Kidney (tissue), 14 donors: ENCODE results near the gene CTNND2. TPM values are rescaled to one million over a fixed set of nuclear protein-coding genes. Genes with fewer than 3 reads are reported as not detected.

ENCODE experiments used
- DNase-seq, 5 donors: peaks; one replicate each; pipeline ENCODE4 v3.0.0-alpha.2; 2013 to 2020
- FAIRE-seq: peaks from 2 replicates; lab custom pipeline; 2012; peaks lifted over from hg19 to GRCh38; lab: Jason Lieb, UNC
- H3K27ac ChIP-seq, 2 donors: one replicate each; pipeline ENCODE4 v1.7.0; 2013; ENCODE audit warnings: low read depth in 2 of 2, low read length in 2 of 2, inconsistent platforms in 1 of 2
- H3K27me3 ChIP-seq: one replicate; pipeline ENCODE4 v1.7.1; 2013; ENCODE audit warnings: low read length, inconsistent platforms; ENCODE audit not compliant: control insufficient read depth, insufficient read depth
- H3K36me3 ChIP-seq, 3 donors: one replicate each; pipeline versions ENCODE4 v1.7.0 to v1.7.1; 2013; ENCODE audit warnings: low read length in 3 of 3, control low read depth in 1 of 3, inconsistent platforms in 1 of 3; ENCODE audit not compliant: insufficient read depth in 3 of 3, control insufficient read depth in 2 of 3
- H3K4me1 ChIP-seq, 3 donors: one replicate each; pipeline versions ENCODE4 v1.7.0 to v1.7.1; 2013; ENCODE audit warnings: low read length in 3 of 3, inconsistent platforms in 1 of 3, low read depth in 1 of 3; ENCODE audit not compliant: control insufficient read depth in 2 of 3, insufficient read depth in 2 of 3
- H3K4me3 ChIP-seq, 3 donors: one replicate each; pipeline versions ENCODE4 v1.7.0 to v1.8.1; 2013; ENCODE audit warnings: low read length in 3 of 3, control low read depth in 1 of 3, inconsistent platforms in 1 of 3
- H3K9ac ChIP-seq, 3 donors: one replicate each; pipeline versions ENCODE4 v1.7.0 to v1.7.1; 2013; ENCODE audit warnings: low read length in 3 of 3, control low read depth in 1 of 3, inconsistent platforms in 1 of 3
- H3K9me3 ChIP-seq, 3 donors: one replicate each; pipeline versions ENCODE4 v1.7.0 to v1.7.1; 2013; ENCODE audit warnings: low read length in 3 of 3, control low read depth in 1 of 3, inconsistent platforms in 1 of 3; ENCODE audit not compliant: control insufficient read depth in 2 of 3, insufficient read depth in 1 of 3
- CTCF ChIP-seq: IDR thresholded peaks from 3 replicates; pipeline ENCODE4 v1.5.1; 2012; ENCODE audit warnings: mild to moderate bottlenecking, moderate library complexity, borderline replicate concordance; ENCODE audit not compliant: insufficient read depth; ENCODE audit errors: extremely low read depth
- intact Hi-C: fragments of 100-400 bp; cut with DNase I; formaldehyde crosslinking; loops from one replicate; pipeline ENCODE4 v1.11.1; 2022
- polyA plus RNA-seq: library from polyadenylated mRNA; stranded (reverse); fragments of 350-450 nt; fragmentation: Illumina TruSeq; extraction: RNeasy Lipid Tissue Mini Kit (QIAGEN cat#74804); gene quantifications from one replicate; pipeline ENCODE4 v1.2.3, GENCODE V29; 2014; ENCODE audit warnings: low read depth, low replicate concordance; ENCODE audit not compliant: insufficient read depth
- total RNA-seq: library from RNA; stranded (reverse); fragmentation: NEBNext Ultra II Directional; extraction: Animal tissue kit (Norgen Biotek cat#: 25700); gene quantifications from one replicate; pipeline ENCODE4 v1.2.1, GENCODE V29; 2021
- donor health status: control.
- donor health status: control.
- donor health status: control.
- donor health status: control.
- donor health status: control.
- donor health status: DM: yes; HTN: yes; CAD: no.
- donor health status: Normal renal cell carcinoma (clear cell type).

CTNND2 gene
- total and polyA plus RNA-seq, 2 donors from 2014 or later, result 0.15 to 0.79 TPM

- H3K9me3 ChIP-seq, result no peaks in the 10 kb centered on the region
- no peak overlapping the region for H3K27ac ChIP-seq
- DNase-seq (no peak), FAIRE-seq (no peak)
- no peaks in the 10 kb centered on the region for H3K27me3 ChIP-seq
- no peak overlapping the region for H3K4me3 ChIP-seq
- intact Hi-C loops, result no loop called here
- H3K4me1 ChIP-seq, result no peaks in the 10 kb centered on the region
- no peaks in the 10 kb centered on the region for H3K36me3 ChIP-seq
- no peak overlapping the region for H3K9ac ChIP-seq
- no peak for TF ChIP-seq CTCF
These were observed 782.4 kb downstream of the CTNND2 start for GRCh38 chr5:11121885-11122284.

GRCh38 chr5:11110128-11110527, 794.1 kb downstream of the CTNND2 start:
- Histone ChIP-seq H3K9me3 (no peaks in the 10 kb centered on the region), H3K27ac (no peak overlapping the region), H3K27me3 (no peaks in the 10 kb centered on the region), H3K36me3 (no peaks in the 10 kb centered on the region), H3K4me3 (no peak overlapping the region), H3K9ac (no peak overlapping the region), H3K4me1 (no peaks in the 10 kb centered on the region)
- DNase-seq (peak in 2 of 5 donors; percentile 9 to 12), FAIRE-seq (no peak)
- TF ChIP-seq CTCF, result peak; percentile 10
- intact Hi-C loops, result no loop called here

GRCh38 chr5:11105696-11106095, 798.5 kb downstream of the CTNND2 start:
- DNase-seq, result no peak
- Histone ChIP-seq H3K4me1 (no peaks in the 10 kb centered on the region), H3K27me3 (no peaks in the 10 kb centered on the region), H3K36me3 (no peaks in the 10 kb centered on the region), H3K9me3 (no peaks in the 10 kb centered on the region), H3K27ac (no peak overlapping the region), H3K9ac (no peak overlapping the region), H3K4me3 (no peak overlapping the region)
- no peak for FAIRE-seq
- TF ChIP-seq CTCF, result no peak
- intact Hi-C loops, result no loop called here

- no peaks in the 10 kb centered on the region for H3K27me3 ChIP-seq
- no peak overlapping the region for H3K9ac ChIP-seq
- no peak for DNase-seq
- FAIRE-seq, result no peak
- intact Hi-C loops, result no loop called here
- H3K36me3 ChIP-seq, result no peaks in the 10 kb centered on the region
- no peak overlapping the region for H3K27ac ChIP-seq
- no peak for TF ChIP-seq CTCF
- no peaks in the 10 kb centered on the region for H3K9me3 ChIP-seq
- H3K4me1 ChIP-seq, result no peaks in the 10 kb centered on the region
- no peak overlapping the region for H3K4me3 ChIP-seq
These were observed 799.6 kb downstream of the CTNND2 start for GRCh38 chr5:11104651-11105112.
